Fibroblast of skin of right biceps (primary cell): Measurements from ENCODE around the gene ADAMTS16.

Source experiments
- DNase-seq: peaks from one replicate; pipeline ENCODE4 v3.0.0-alpha.2; 2013

Gene ADAMTS16

DNA sequence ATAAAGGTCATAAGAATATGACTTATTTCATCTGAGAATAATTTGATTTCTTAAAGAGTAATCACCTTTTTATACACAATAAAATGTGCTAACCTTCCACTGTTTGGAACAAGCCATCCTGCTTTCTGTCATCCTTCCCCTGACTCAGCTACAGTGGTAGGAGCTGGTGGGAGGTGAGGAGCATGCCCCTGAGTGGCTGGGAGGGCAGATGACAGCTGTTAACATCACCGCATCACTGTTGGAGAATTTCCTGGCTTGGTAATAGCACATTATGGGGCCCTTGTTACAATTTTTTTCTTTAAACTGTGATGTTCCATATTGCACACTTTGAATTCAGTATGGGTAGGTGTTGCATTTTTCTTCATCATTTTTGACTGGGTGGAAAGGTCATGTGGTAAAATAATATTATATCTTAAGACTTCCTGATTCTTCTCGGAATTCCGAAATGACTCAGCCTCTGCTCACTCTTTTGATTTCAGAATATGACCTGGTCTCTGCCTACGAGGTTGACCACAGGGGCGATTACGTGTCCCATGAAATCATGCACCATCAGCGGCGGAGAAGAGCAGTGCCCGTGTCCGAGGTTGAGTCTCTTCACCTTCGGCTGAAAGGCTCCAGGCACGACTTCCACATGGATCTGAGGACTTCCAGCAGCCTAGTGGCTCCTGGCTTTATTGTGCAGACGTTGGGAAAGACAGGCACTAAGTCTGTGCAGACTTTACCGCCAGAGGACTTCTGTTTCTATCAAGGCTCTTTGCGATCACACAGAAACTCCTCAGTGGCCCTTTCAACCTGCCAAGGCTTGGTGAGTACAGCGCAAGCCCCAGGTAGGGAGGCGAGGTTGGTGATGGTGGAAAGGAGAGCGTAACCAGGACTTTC lies 5.8 kb downstream of the ADAMTS16 start:
- peak; percentile 7 for DNase-seq

DNA sequence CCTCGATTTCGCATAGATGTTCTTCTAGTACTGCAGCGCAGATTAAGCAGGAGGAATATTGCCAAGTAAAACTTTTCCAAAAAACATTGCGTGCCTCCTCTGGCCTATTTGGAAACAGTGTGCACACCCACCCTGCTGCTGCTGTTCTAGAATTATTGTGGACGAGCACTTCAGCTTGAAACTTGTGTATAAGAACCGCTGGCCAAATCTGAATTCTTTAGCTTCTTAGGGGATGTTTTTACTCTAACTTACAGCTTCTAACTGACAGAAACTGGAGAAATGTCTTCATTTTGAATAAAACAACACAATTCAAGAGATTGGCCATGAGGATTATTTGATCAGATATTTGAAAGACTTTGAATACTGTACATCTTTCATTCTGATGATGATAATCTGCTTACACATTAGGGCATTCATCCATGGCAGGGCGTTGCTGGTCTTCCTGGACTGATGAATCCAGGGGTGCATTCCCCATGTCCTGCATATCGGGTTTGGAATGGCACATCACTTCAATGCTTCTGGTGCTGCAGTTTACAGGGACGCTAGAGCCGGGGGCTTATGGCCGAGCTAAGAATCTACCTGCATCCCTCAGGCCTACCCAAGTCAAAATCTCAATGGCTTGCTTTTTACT lies 6.5 kb downstream of the ADAMTS16 start:
- DNase-seq: no peak

GRCh38 chr5:5149154-5149553 lies 9.0 kb downstream of the ADAMTS16 start:
- no peak for DNase-seq

GRCh38 chr5:5150667-5151066 lies 10.5 kb downstream of the ADAMTS16 start:
- DNase-seq: no peak

DNA sequence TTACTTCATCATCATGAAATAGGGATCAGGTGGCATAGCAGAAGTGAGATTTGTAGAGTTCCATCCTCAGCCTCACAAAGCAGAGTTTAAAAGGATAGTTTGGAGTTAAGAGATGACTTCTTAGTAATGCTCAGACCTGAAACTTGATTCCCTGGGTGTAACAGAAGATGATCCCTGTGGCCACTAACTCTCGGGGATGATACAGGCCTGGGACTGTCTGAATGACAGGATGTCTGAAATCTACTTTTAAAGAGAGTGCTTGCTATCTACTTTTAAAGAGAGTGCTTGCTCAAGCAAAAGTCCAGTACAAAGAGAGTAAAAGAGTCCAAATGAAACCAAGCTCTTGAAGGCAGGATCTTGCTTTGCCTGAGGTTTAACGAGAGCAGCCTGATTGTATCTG lies 14.6 kb downstream of the ADAMTS16 start:
- DNase-seq: no peak

GRCh38 chr5:5155617-5156016 lies 15.5 kb downstream of the ADAMTS16 start:
- no peak for DNase-seq

- no peak for DNase-seq
These were observed 16.4 kb downstream of the ADAMTS16 start for GRCh38 chr5:5156471-5157082.

GRCh38 chr5:5158472-5158895 lies 18.4 kb downstream of the ADAMTS16 start:
- no peak for DNase-seq

- no peak for DNase-seq
These were observed 19.4 kb downstream of the ADAMTS16 start for GRCh38 chr5:5159282-5160103.

DNA sequence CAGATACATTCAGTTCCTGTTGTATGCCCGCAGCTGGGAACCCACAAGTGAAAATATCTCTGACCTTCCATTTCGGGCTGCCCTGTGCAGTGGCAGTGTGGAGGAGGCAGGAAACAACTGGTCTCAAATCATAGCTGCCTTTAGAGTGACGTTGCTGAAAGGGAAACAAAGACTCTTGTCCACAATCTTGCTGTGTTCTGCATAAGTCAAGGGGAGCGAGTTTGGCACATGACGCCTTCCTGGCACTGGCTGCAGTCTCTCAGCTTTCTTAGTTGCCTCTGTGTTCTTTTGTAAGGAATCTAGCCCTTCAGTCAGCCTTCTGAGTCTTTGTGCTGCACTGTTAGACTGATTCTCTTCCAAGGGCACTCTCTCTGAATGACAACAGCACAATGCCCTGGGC lies 24.0 kb downstream of the ADAMTS16 start:
- no peak for DNase-seq

DNA sequence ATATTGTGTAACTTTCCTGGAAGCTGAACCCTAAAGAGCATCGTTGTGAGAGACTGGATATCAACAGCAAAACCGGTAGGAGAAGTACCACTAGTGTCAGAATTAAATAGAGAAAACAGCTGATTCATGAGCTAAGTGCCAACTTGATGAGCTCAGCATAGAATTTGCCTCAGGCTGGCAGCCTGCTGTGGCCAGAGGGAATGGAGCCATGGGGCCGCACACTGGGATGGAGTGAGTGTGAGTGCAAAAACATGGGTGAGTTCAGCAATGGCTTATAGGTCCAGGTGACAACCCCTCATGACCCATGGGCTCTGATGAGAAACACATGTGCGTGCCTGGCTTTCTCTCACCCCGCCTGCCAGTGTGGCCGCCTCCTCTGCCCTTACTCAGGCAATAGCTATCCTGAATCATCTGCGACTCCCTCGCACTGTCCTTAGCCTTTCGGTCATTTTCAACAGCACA lies 25.4 kb downstream of the ADAMTS16 start:
- DNase-seq: no peak

DNA sequence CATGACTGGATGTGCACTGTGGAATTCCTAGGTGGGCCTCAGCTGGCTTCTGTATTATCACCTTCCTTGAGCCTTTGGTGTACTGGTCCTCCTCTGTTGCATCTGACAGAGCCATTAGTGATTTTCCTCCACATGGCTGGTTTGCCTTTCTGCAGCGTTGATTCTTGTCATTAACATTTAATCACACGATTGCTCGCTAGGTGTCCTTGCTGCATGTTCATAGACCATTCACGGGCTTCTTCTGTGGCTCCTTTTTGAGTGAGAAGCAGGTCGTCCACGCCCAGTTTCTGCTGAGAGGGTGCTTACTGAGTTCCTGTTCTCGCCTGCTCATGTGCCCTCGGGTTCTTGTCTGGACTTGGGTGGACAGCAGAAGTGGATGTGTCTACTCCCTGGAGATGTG lies 29.3 kb downstream of the ADAMTS16 start:
- DNase-seq: no peak

- DNase-seq: no peak
These were observed 38.0 kb downstream of the ADAMTS16 start for GRCh38 chr5:5178136-5178535.

DNA sequence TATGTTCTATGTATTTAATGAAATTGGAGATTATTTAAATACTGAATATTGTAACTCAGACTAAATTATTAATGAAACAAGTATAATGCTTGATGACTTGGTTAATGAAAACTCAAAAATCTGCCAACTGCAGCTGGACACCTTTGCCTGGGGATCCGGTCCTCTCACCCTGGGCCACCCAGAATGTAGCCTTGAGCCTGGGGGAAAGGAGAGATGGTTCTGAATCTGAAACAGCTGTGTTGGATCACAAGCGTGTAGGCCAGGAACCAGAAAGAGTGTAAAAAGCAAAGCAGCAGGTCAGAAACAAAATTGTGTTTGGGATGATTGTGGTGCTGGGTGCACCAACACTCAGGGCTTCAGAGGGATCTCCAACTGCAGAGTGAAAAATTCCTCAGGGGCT lies 38.5 kb downstream of the ADAMTS16 start:
- DNase-seq: no peak

DNA sequence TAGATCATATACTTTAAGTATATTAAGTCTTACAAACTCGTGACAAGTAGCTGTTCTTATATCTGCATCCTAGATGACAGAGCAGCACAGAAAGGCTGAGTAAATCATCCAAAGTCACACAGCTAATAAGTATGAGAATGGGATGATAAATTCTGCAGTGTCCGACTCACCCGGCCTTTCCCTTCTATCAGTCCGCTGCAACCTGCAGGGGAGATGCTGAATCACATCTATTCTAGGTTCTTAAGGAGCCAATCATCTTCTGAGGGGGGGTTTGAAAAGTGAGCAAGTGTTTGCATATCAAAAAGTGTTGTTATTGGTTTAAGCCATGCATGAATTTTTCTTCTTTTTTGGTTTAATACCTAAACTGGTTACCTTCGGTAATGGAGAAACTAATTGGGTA lies 38.9 kb downstream of the ADAMTS16 start:
- no peak for DNase-seq

DNA sequence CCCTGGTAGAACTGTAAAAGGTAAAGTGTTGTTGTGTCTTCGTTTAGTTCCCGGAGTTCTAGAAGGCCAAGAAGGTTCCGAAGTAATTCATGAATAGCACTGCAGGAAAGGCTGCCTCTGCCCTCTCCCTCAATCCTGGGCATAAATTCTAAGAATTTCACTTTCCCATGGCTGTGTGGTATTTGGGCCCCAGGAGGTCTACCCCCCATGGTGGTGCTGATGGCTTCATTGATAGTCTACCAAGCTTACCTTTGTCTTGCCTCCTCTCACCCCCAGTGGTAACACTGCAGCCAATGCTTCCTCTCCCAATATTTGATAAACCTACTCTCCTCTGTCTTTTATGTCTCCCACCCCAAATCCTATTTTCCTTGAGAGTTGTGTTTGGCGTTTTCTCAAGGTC lies 39.5 kb downstream of the ADAMTS16 start:
- DNase-seq: no peak

GRCh38 chr5:5181650-5182324 lies 41.7 kb downstream of the ADAMTS16 start:
- no peak for DNase-seq

- DNase-seq: peak; percentile 14
These were observed 42.5 kb downstream of the ADAMTS16 start for GRCh38 chr5:5182508-5183188.

GRCh38 chr5:5183189-5183699 lies 43.1 kb downstream of the ADAMTS16 start:
- no peak for DNase-seq

GRCh38 chr5:5183933-5184332 lies 43.8 kb downstream of the ADAMTS16 start:
- no peak for DNase-seq

DNA sequence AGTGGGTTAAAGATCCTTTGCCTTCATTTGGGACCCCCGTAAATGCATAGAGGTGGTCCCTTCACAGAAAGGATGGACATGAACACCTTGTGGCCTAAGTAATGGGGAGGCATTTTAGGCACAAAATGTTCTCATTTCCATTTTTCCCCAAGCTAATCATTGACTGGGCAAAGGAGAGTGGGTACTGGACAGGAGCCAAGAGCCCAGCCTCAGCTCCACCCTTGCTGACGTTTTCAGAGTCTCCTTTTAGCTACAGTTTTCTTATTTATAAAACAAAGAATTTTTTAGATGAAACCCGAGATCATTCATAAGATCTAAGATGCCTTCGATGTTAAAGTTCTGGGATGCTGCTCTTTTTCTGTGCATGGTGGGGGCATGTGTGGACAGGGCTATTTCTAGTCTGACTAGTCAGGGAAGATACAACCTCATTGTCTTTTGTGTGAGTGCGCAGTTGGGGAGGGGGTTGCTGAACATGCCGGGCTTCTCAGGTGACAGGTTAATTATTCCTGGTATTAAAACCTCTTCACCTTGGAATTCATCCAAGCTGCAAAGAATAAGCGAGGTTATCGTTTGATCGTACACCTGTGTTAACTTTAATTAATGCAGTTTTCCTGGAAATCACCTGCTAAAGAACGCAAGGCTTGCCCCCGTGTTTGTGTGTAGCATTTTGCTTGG lies 48.4 kb downstream of the ADAMTS16 start:
- DNase-seq: no peak
